ENCODE measurements around the gene ARHGEF40. TPM values are rescaled to one million over a fixed set of nuclear protein-coding genes. Genes with fewer than 3 reads are reported as not detected.

The ARHGEF40 gene
- total RNA-seq, 4 donors from 2014 or later: 14.4 to 22.8 (median 17.6) TPM

GRCh38 chr14:21078287-21078686 is 8.2 kb downstream of the ARHGEF40 start:
- H3K36me3 ChIP-seq: peaks cover 71% of the 10 kb centered on the region
- TF ChIP-seq POLR2AphosphoS5 (IDR thresholded peaks at IDR 0.05): no peak
- TF ChIP-seq, protein P1, sequence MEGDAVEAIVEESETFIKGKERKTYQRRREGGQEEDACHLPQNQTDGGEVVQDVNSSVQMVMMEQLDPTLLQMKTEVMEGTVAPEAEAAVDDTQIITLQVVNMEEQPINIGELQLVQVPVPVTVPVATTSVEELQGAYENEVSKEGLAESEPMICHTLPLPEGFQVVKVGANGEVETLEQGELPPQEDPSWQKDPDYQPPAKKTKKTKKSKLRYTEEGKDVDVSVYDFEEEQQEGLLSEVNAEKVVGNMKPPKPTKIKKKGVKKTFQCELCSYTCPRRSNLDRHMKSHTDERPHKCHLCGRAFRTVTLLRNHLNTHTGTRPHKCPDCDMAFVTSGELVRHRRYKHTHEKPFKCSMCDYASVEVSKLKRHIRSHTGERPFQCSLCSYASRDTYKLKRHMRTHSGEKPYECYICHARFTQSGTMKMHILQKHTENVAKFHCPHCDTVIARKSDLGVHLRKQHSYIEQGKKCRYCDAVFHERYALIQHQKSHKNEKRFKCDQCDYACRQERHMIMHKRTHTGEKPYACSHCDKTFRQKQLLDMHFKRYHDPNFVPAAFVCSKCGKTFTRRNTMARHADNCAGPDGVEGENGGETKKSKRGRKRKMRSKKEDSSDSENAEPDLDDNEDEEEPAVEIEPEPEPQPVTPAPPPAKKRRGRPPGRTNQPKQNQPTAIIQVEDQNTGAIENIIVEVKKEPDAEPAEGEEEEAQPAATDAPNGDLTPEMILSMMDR (IDR thresholded peaks at IDR 0.05): no peak
- no peak for TF ChIP-seq POLR2A (IDR thresholded peaks at IDR 0.05)
- no peak for TF ChIP-seq EP300 (IDR thresholded peaks at IDR 0.05)

DNA sequence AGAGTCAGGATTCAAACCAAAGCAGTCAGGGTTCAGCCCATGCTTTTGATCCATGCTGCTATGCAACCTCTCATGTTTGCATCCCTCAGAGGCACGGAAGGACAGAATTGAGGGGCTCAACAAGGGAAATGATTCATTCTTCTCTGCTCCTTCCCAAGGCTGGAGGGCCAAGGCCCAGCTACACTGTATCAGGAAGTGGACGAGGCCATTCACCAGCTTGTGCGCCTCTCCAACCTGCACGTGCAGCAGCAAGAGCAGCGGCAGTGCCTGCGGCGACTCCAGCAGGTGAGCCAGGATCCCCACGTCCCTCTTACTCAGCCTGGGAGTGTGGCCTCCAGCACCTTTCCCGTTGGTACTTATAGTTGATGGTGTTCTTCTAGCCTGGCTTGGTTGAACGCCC is 8.6 kb downstream of the ARHGEF40 start:
- Histone ChIP-seq H3K4me1 (no peaks in the 10 kb centered on the region), H3K27me3 (no peaks in the 10 kb centered on the region), H3K27ac (no peak overlapping the region), H3K36me3 (peaks cover 74% of the 10 kb centered on the region), H3K4me3 (no peak overlapping the region), H3K9me3 (no peaks in the 10 kb centered on the region)
- no peak for TF ChIP-seq POLR2AphosphoS5 (IDR thresholded peaks at IDR 0.05)
- TF ChIP-seq POLR2A (IDR thresholded peaks at IDR 0.05): no peak
- TF ChIP-seq, protein P1 (IDR thresholded peaks at IDR 0.05): no peak
- no peak for TF ChIP-seq EP300 (IDR thresholded peaks at IDR 0.05)
- 85% methylated on average over 10 of the region's 10 CpGs for WGBS
- DNase-seq (ENCODE audit: low spot score in 2 of 2): no peak

More at GRCh38 chr14:21078287-21078686, 8.2 kb downstream of the ARHGEF40 start:
- Histone ChIP-seq H3K4me3 (no peak overlapping the region), H3K27ac (no peak overlapping the region), H3K9me3 (no peaks in the 10 kb centered on the region), H3K4me1 (no peaks in the 10 kb centered on the region), H3K27me3 (no peaks in the 10 kb centered on the region)
- no peak for DNase-seq (ENCODE audit: low spot score in 2 of 2)
- WGBS: 96% methylated on average over 5 of the region's 5 CpGs

GRCh38 chr14:21081521-21082142 is 11.5 kb downstream of the ARHGEF40 start:
- Histone ChIP-seq H3K36me3 (peaks cover 75% of the 10 kb centered on the region), H3K9me3 (no peaks in the 10 kb centered on the region), H3K27me3 (no peaks in the 10 kb centered on the region), H3K4me3 (no peak overlapping the region), H3K27ac (no peak overlapping the region), H3K4me1 (peaks cover 13% of the 10 kb centered on the region)
- TF ChIP-seq POLR2A (IDR thresholded peaks at IDR 0.05): no peak
- TF ChIP-seq, protein P1 (IDR thresholded peaks at IDR 0.05): no peak
- no peak for TF ChIP-seq EP300 (IDR thresholded peaks at IDR 0.05)
- no peak for TF ChIP-seq POLR2AphosphoS5 (IDR thresholded peaks at IDR 0.05)
- 89% methylated on average over 9 of the region's 30 CpGs for WGBS
- DNase-seq (ENCODE audit: low spot score in 2 of 2): no peak

- no peak for DNase-seq (ENCODE audit: low spot score in 2 of 2)
- TF ChIP-seq POLR2A (IDR thresholded peaks at IDR 0.05) (no peak), POLR2AphosphoS5 (IDR thresholded peaks at IDR 0.05) (no peak), EP300 (IDR thresholded peaks at IDR 0.05) (no peak)
- TF ChIP-seq, protein P1 (IDR thresholded peaks at IDR 0.05): no peak
- Histone ChIP-seq H3K4me3 (no peak overlapping the region), H3K9me3 (no peaks in the 10 kb centered on the region), H3K36me3 (peaks cover 72% of the 10 kb centered on the region), H3K27me3 (no peaks in the 10 kb centered on the region), H3K27ac (no peak overlapping the region), H3K4me1 (peaks cover 17% of the 10 kb centered on the region)
- 41% methylated on average over 10 of the region's 11 CpGs for WGBS
Measured at GRCh38 chr14:21083565-21084325, 13.6 kb downstream of the ARHGEF40 start.

- TF ChIP-seq POLR2AphosphoS5 (IDR thresholded peaks at IDR 0.05) (no peak), POLR2A (IDR thresholded peaks at IDR 0.05) (no peak), EP300 (IDR thresholded peaks at IDR 0.05) (no peak)
- TF ChIP-seq, protein P1 (IDR thresholded peaks at IDR 0.05): no peak
- Histone ChIP-seq H3K9me3 (no peaks in the 10 kb centered on the region), H3K27me3 (no peaks in the 10 kb centered on the region), H3K36me3 (peaks cover 71% of the 10 kb centered on the region), H3K27ac (no peak overlapping the region), H3K4me3 (no peak overlapping the region), H3K4me1 (peaks cover 17% of the 10 kb centered on the region)
- no peak for DNase-seq (ENCODE audit: low spot score in 2 of 2)
- 58% methylated on average over 2 of the region's 2 CpGs for WGBS
Measured at GRCh38 chr14:21084396-21084795, 14.3 kb downstream of the ARHGEF40 start.
